Ovary (tissue), 9 donors: ENCODE results near the gene NR5A2. TPM values are rescaled to one million over a fixed set of nuclear protein-coding genes. Genes with fewer than 3 reads are reported as not detected.

Experiments
- DNase-seq, 5 donors: peaks; one replicate each; pipeline ENCODE4 v3.0.0-alpha.2; 2019 to 2020
- H3K27ac ChIP-seq, 2 donors: fragments of 200-600 bp; one replicate each; pipeline versions ENCODE4 v1.5.1 to v1.8.0; 2019 to 2022
- H3K27me3 ChIP-seq: fragments of 200-600 bp; one replicate; pipeline ENCODE4 v1.8.0; 2022
- H3K36me3 ChIP-seq: fragments of 200-600 bp; sonication (generic); one replicate; pipeline ENCODE4 v1.5.1; 2019
- H3K4me1 ChIP-seq: one replicate; pipeline ENCODE4 v1.8.1; 2013; ENCODE audit warnings: mild to moderate bottlenecking, moderate library complexity; ENCODE audit not compliant: insufficient read depth
- H3K4me3 ChIP-seq: fragments of 200-600 bp; sonication (generic); one replicate; pipeline ENCODE4 v1.5.1; 2017
- H3K9me3 ChIP-seq, 2 donors: fragments of 200-600 bp in 1 of 2; sonication (generic) in 1 of 2; one replicate each; pipeline versions ENCODE4 v1.5.1 to v1.8.1; 2013 to 2019; ENCODE audit warnings: mild to moderate bottlenecking in 1 of 2, moderate library complexity in 1 of 2
- CTCF ChIP-seq, 3 donors: fragments of 450-650 bp in 2 of 3; fragments of 200-600 bp in 1 of 3; IDR thresholded peaks; one replicate each; pipeline versions ENCODE4 v1.5.1 to v1.8.0; 2016 to 2022; ENCODE audit warnings: antibody characterized with exemption in 3 of 3, mild to moderate bottlenecking in 1 of 3
- EP300 ChIP-seq: sonication (generic); formaldehyde crosslinking; IDR thresholded peaks from one replicate; pipeline ENCODE4 v1.6.1; 2017; ENCODE audit warnings: antibody characterized with exemption
- POLR2A ChIP-seq: fragments of 450-650 bp; IDR thresholded peaks from one replicate; pipeline ENCODE4 v1.6.1; 2017; ENCODE audit warnings: antibody characterized with exemption, mild to moderate bottlenecking, moderate library complexity
- WGBS, 3 donors: extraction: QIAGEN DNeasy Blood & Tissue Kit in 1 of 3; methylation state at CpG; one replicate each; pipeline versions ENCODE4 v1.1.5 to v1.1.7; 2013 to 2017; 5-methylcytosine and 5-hydroxymethylcytosine counted together
- intact Hi-C, 4 donors: fragments of 100-400 bp; cut with DNase I; formaldehyde crosslinking; loops; one replicate each; pipeline versions ENCODE4 v1.11.0 to v1.15.1; 2022 to 2023
- polyA plus RNA-seq, 2 donors: library from polyadenylated mRNA; stranded (reverse); fragments of 200-250 nt in 1 of 2; fragments of 350-450 nt in 1 of 2; fragmentation: Illumina TruSeq in 1 of 2; extraction: RNeasy Lipid Tissue Mini Kit (QIAGEN cat#74804) in 1 of 2; gene quantifications; one replicate each; pipeline ENCODE4 v1.2.3, GENCODE V29; 2013 to 2014
- total RNA-seq, 7 donors: library from RNA; depleted of rRNA in 2 of 7; stranded (reverse); fragments of >200 nt in 2 of 7; fragmentation: NEBNext Ultra II Directional in 3 of 7; extraction: Animal tissue kit (Norgen Biotek cat#: 25700) in 3 of 7; gene quantifications; one replicate each; pipeline versions ENCODE4 v1.1.0 to v1.2.4, GENCODE V29; 2016 to 2023
- donor health status: DM: no; HTN: no; CAD: no; lungs with moderate emphysema.
- donor health status: DM: no; HTN: no; CAD: no.
- donor health status: Bipolar disorder and iron deficiency.
- donor health status: DM: yes; HTN: yes; CAD: no.
- donor health status: DM: no; HTN: no; CAD: no.
- donor health status: DM: yes; HTN: yes; CAD: no.

NR5A2 gene
- total and polyA plus RNA-seq, 9 donors: 1.5 to 45.8 (median 3.0) TPM

- Histone ChIP-seq H3K4me1 (no peaks in the 10 kb centered on the region), H3K27ac (no peak overlapping the region), H3K9me3 (no peaks in the 10 kb centered on the region), H3K36me3 (no peaks in the 10 kb centered on the region), H3K27me3 (no peaks in the 10 kb centered on the region), H3K4me3 (no peak overlapping the region)
- intact Hi-C loops: no loop called here
- WGBS, 3 donors: 77 to 80% (median 78%) methylated on average over 8 of the region's 8 CpGs
- TF ChIP-seq CTCF (IDR thresholded peaks at IDR 0.05) (no peak), POLR2A (no peak), EP300 (no peak)
- no peak for DNase-seq
Measured at GRCh38 chr1:200107004-200107470, 79.5 kb downstream of the NR5A2 start.

GRCh38 chr1:200108659-200109058 is 81.1 kb downstream of the NR5A2 start:
- no peak for TF ChIP-seq CTCF (IDR thresholded peaks at IDR 0.05)
- TF ChIP-seq EP300: no peak
- no peak for TF ChIP-seq POLR2A
- WGBS, 3 donors: 0 to 67% (median 27%) methylated on average over 1 of the region's 1 CpG
- intact Hi-C loops: no loop called here
- H3K4me1 ChIP-seq: no peaks in the 10 kb centered on the region
- no peak for DNase-seq
- no peak overlapping the region for H3K27ac ChIP-seq
- H3K9me3 ChIP-seq: no peaks in the 10 kb centered on the region
- H3K4me3 ChIP-seq: no peak overlapping the region
- no peaks in the 10 kb centered on the region for H3K36me3 ChIP-seq
- no peaks in the 10 kb centered on the region for H3K27me3 ChIP-seq

GRCh38 chr1:200112290-200112689 is 84.8 kb downstream of the NR5A2 start:
- Histone ChIP-seq H3K4me3 (no peak overlapping the region), H3K4me1 (no peaks in the 10 kb centered on the region), H3K9me3 (no peaks in the 10 kb centered on the region), H3K27ac (no peak overlapping the region), H3K27me3 (no peaks in the 10 kb centered on the region), H3K36me3 (no peaks in the 10 kb centered on the region)
- 93 to 96% (median 96%) methylated on average over 3 of the region's 3 CpGs for WGBS, 3 donors
- TF ChIP-seq EP300 (no peak), CTCF (IDR thresholded peaks at IDR 0.05) (no peak)
- no peak for DNase-seq
- intact Hi-C loops: no loop called here

GRCh38 chr1:200115532-200115931 is 88.0 kb downstream of the NR5A2 start:
- no peaks in the 10 kb centered on the region for H3K27me3 ChIP-seq
- H3K4me1 ChIP-seq: no peaks in the 10 kb centered on the region
- 87 to 90% (median 89%) methylated on average over 1 of the region's 1 CpG for WGBS, 3 donors
- no peak overlapping the region for H3K4me3 ChIP-seq
- TF ChIP-seq POLR2A: no peak
- TF ChIP-seq CTCF (IDR thresholded peaks at IDR 0.05): no peak
- TF ChIP-seq EP300: no peak
- no peak for DNase-seq
- no peaks in the 10 kb centered on the region for H3K9me3 ChIP-seq
- H3K36me3 ChIP-seq: no peaks in the 10 kb centered on the region
- no peak overlapping the region for H3K27ac ChIP-seq
- intact Hi-C loops: no loop called here
